Body of pancreas (tissue), 4 donors: ENCODE data around the gene FSTL1.

Experiments used
- CTCF ChIP-seq, 7 experiments: fragments of 450-650 bp in 4 of 7; fragments of 200-600 bp in 3 of 7; sonication (generic) in 3 of 7; IDR thresholded peaks; one replicate each; pipeline ENCODE4 v1.5.1; 2016 to 2019; ENCODE audit warnings: antibody characterized with exemption in 7 of 7
- POLR2A ChIP-seq, 3 donors: fragments of 450-650 bp; IDR thresholded peaks; one replicate each; pipeline ENCODE4 v1.6.1; 2016; ENCODE audit warnings: antibody characterized with exemption in 3 of 3, mild to moderate bottlenecking in 2 of 3

GRCh38 chr3:120468635-120469295 lies 18.0 kb upstream of the FSTL1 start:
- TF ChIP-seq CTCF (IDR thresholded peaks at IDR 0.05) = no peak
- TF ChIP-seq POLR2A (IDR thresholded peaks at IDR 0.05) = no peak
